Measurements from ENCODE around the gene ITGB2. TPM values are rescaled to one million over a fixed set of nuclear protein-coding genes. Genes with fewer than 3 reads are reported as not detected.

Gene ITGB2
- polyA plus RNA-seq, 4 donors: 4.5 to 17.1 (median 15.9) TPM

DNA sequence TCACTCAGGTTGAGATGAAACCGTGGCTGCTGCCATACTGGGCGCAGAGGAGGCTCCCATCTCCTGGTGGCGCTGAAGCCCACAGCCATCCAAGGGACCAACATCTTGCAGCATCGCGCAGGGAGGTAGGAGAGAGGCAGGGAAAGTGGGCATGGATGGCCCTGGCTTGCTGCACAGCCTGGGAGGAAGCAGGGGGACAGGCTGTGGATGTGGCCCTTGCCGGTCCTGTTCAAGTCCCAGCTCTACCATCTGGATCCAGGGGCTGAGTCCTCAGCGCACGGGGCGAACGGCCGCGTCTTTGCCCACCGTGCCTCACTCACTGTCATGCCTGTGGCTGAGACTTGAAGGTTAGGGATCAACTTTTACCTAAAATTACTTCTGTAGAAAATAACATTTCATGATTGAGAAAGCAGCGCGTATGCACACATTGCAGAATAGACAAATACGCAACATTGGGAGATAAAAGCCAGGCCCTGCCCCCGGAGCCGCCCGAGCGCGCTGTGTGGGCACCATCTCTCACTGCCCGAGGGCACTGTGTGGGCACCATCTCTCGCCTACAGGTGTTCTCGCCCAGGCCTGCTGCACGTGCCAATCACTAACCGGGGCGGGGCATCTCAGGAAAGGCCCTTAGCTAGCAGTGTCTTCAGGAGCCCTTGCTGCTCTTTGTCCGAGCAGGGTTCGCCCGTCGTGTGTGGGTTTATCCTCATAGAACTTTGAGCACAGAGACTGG lies 30.7 kb upstream of the ITGB2 start:
- DNase-seq (no peak), FAIRE-seq (no peak)
- whole genome bisulfite sequencing, 3 donors: 92 to 94% (median 94%) methylated on average over 31 of the region's 31 CpGs
- Histone ChIP-seq H3K27ac (ENCODE audit: low read depth in 1 of 3, low read length in 2 of 3) (no peak overlapping the region), H3K4me3 (ENCODE audit: low read depth in 1 of 3, low read length in 3 of 3) (no peak overlapping the region), H3K4me1 (ENCODE audit: control insufficient read depth in 3 of 3, insufficient read depth in 2 of 3, low read depth in 1 of 3, low read length in 2 of 3) (peaks cover 0 to 4% (median 0%) of the 10 kb centered on the region in 3 donors), H3K9me3 (ENCODE audit: control insufficient read depth in 2 of 2, insufficient read depth in 1 of 2, low read depth in 1 of 2, low read length in 1 of 2) (no peaks in the 10 kb centered on the region), H3K27me3 (ENCODE audit: control insufficient read depth in 3 of 3, insufficient read depth in 3 of 3, low read length in 3 of 3) (no peaks in the 10 kb centered on the region), H3K36me3 (ENCODE audit: control insufficient read depth in 3 of 3, insufficient read depth in 2 of 3, low read depth in 1 of 3, low read length in 3 of 3) (peaks cover 0 to 83% (median 0%) of the 10 kb centered on the region in 3 donors)

DNA sequence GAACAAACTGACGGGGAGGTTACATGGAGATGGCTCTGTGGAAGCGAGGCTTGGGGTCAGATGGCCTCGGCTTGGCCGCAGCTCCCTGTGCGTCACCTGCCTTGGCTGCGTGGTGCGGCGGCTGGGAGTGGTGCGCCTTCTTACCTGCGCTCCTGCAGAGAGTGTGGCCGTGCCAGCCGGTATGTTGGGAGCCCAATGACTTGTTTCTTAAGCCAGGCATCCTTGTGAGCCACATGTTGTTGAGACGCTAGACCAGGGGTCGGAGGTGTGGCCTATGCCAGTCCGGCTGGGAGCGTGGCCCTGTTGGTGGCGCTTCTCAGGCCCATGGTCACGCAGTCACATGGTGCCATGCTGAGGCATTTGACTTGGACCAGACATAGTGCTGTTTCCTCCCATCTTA lies 29.7 kb upstream of the ITGB2 start:
- Histone ChIP-seq H3K27me3 (ENCODE audit: control insufficient read depth in 3 of 3, insufficient read depth in 3 of 3, low read length in 3 of 3) (no peaks in the 10 kb centered on the region), H3K4me3 (ENCODE audit: low read depth in 1 of 3, low read length in 3 of 3) (no peak overlapping the region), H3K36me3 (ENCODE audit: control insufficient read depth in 3 of 3, insufficient read depth in 2 of 3, low read depth in 1 of 3, low read length in 3 of 3) (peaks cover 0 to 83% (median 0%) of the 10 kb centered on the region in 3 donors), H3K9me3 (ENCODE audit: control insufficient read depth in 2 of 2, insufficient read depth in 1 of 2, low read depth in 1 of 2, low read length in 1 of 2) (no peaks in the 10 kb centered on the region), H3K4me1 (ENCODE audit: control insufficient read depth in 3 of 3, insufficient read depth in 2 of 3, low read depth in 1 of 3, low read length in 2 of 3) (peaks cover 0 to 4% (median 0%) of the 10 kb centered on the region in 3 donors), H3K27ac (ENCODE audit: low read depth in 1 of 3, low read length in 2 of 3) (no peak overlapping the region)
- DNase-seq (no peak), FAIRE-seq (no peak)
- WGBS, 3 donors: 94 to 98% (median 95%) methylated on average over 18 of the region's 18 CpGs

DNA sequence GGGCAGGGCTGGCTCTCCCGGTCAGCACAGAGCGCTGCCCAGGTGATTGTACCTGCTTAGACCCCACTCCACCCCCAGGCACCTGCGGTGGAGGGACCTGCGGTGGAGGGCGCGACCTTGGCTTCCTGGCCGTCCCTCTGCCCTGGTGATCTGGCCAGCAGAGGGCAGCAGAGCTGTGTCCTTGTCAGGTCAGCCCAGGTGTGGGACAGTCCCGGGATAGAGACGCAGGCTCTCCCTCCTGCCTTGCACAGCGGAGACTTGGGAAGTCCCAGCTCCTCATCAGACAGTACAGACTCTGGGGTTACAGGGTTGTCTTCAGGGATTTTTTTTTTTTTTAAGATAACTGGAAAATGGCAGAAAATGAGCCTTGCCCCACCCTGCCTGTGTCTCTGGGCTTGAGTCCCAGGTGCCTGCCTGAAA lies 29.1 kb upstream of the ITGB2 start:
- peaks cover 0 to 85% (median 0%) of the 10 kb centered on the region in 3 donors for H3K36me3 ChIP-seq (ENCODE audit: control insufficient read depth in 3 of 3, insufficient read depth in 2 of 3, low read depth in 1 of 3, low read length in 3 of 3)
- no peaks in the 10 kb centered on the region for H3K27me3 ChIP-seq (ENCODE audit: control insufficient read depth in 3 of 3, insufficient read depth in 3 of 3, low read length in 3 of 3)
- no peak overlapping the region for H3K27ac ChIP-seq (ENCODE audit: low read depth in 1 of 3, low read length in 2 of 3)
- FAIRE-seq (no peak), DNase-seq (peak; percentile 76 to 81)
- WGBS, 3 donors: 6 to 10% (median 8%) methylated on average over 10 of the region's 10 CpGs
- H3K4me3 ChIP-seq (ENCODE audit: low read depth in 1 of 3, low read length in 3 of 3): no peak overlapping the region
- no peaks in the 10 kb centered on the region for H3K9me3 ChIP-seq (ENCODE audit: control insufficient read depth in 2 of 2, insufficient read depth in 1 of 2, low read depth in 1 of 2, low read length in 1 of 2)
- H3K4me1 ChIP-seq (ENCODE audit: control insufficient read depth in 3 of 3, insufficient read depth in 2 of 3, low read depth in 1 of 3, low read length in 2 of 3): peaks cover 0 to 4% (median 0%) of the 10 kb centered on the region in 3 donors

DNA sequence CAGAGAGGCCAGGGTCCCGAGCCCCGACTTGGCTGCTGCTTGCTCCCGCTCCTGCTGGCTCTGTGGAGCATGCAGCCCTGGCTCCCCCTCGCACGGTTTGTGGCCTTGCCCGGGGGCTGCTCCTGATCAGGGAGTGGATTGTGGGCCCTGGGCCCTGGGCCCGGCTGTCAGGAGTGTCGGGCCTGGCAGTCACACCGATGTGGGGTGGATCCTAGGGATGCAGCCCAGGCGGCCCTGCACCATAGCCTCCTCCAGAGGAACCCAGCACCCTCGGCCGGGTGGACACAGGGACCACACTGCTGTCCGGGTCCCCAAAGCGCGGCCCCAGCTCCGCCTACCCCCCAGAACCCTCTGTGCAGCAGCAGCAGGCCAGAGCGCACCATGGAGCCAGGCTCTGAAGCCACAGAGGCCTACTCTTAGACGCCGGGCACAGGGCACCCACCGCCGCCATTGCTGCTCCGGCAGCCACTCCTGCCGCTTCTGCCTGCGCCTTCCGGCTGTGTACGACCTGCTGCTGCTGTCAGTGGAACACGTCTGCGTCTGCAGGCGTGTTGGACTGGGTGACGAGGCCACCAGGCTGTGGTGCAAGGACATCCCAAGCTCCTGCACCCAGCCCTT lies 28.6 kb upstream of the ITGB2 start:
- no peaks in the 10 kb centered on the region for H3K9me3 ChIP-seq (ENCODE audit: control insufficient read depth in 2 of 2, insufficient read depth in 1 of 2, low read depth in 1 of 2, low read length in 1 of 2)
- no peak overlapping the region for H3K27ac ChIP-seq (ENCODE audit: low read depth in 1 of 3, low read length in 2 of 3)
- DNase-seq (no peak), FAIRE-seq (no peak)
- peaks cover 0 to 86% (median 0%) of the 10 kb centered on the region in 3 donors for H3K36me3 ChIP-seq (ENCODE audit: control insufficient read depth in 3 of 3, insufficient read depth in 2 of 3, low read depth in 1 of 3, low read length in 3 of 3)
- H3K4me1 ChIP-seq (ENCODE audit: control insufficient read depth in 3 of 3, insufficient read depth in 2 of 3, low read depth in 1 of 3, low read length in 2 of 3): peaks cover 0 to 4% (median 0%) of the 10 kb centered on the region in 3 donors
- no peaks in the 10 kb centered on the region for H3K27me3 ChIP-seq (ENCODE audit: control insufficient read depth in 3 of 3, insufficient read depth in 3 of 3, low read length in 3 of 3)
- 82 to 84% (median 82%) methylated on average over 30 of the region's 30 CpGs for WGBS, 3 donors
- no peak overlapping the region for H3K4me3 ChIP-seq (ENCODE audit: low read depth in 1 of 3, low read length in 3 of 3)

DNA sequence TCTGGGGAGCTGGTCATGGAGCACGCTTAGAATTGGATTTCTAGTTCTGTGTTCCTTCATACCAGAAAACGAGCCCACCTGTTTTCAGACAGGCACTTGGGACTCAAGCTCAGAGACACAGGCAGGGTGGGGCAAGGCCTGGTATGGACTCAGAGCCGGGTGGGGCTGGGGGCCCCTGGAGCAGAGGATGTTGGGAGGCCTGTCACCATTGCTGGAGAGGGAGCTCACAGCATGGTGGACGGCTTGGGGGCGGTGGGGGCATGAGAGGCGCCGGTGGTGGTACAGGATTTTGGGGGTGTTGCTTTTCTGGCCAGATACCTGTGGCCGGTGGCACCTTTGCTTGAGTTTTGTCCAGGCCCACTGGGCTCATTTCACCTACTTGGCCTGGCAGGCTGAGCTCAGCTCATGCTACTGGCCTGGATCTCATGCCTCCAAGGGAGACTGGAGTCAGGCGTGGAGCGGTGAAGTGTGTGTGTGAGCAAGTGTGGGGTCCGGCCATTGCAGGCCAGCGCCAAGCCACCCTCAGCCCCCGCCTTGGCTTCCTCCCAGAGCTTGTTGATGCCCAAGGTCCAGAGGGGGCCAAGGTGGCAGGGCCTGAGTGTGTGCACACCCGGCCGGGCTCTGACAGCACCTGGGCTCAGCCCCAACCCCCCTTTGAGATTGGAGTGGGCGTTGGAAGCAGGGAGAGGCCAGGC lies 27.9 kb upstream of the ITGB2 start:
- 84 to 89% (median 85%) methylated on average over 15 to 16 of the region's 16 CpGs for WGBS, 3 donors
- peaks cover 0 to 4% (median 0%) of the 10 kb centered on the region in 3 donors for H3K4me1 ChIP-seq (ENCODE audit: control insufficient read depth in 3 of 3, insufficient read depth in 2 of 3, low read depth in 1 of 3, low read length in 2 of 3)
- H3K4me3 ChIP-seq (ENCODE audit: low read depth in 1 of 3, low read length in 3 of 3): no peak overlapping the region

DNA sequence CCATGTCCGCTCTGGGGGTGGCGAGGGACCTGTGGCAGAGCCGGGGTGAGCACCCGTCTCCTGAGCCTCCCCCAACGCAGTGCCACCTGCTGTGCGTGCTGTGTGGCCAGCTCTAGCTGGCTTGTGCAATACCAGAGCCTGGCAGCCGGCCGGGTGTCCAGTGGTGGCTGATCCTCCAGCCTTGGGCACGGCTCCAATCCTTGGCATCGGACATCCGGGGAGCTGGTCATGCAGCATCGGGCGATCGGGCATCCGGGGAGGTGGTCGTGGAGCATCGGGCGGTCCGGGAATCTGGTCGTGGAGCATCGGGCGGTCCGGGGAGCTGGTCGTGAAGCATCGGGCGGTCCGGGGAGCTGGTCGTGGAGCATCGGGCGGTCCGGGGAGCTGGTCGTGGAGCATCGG lies 27.2 kb upstream of the ITGB2 start:
- FAIRE-seq: no peak

More for the DNA sequence above, 27.9 kb upstream of the ITGB2 start:
- no peak for FAIRE-seq
- Histone ChIP-seq H3K9me3 (ENCODE audit: control insufficient read depth in 2 of 2, insufficient read depth in 1 of 2, low read depth in 1 of 2, low read length in 1 of 2) (no peaks in the 10 kb centered on the region), H3K27me3 (ENCODE audit: control insufficient read depth in 3 of 3, insufficient read depth in 3 of 3, low read length in 3 of 3) (no peaks in the 10 kb centered on the region), H3K36me3 (ENCODE audit: control insufficient read depth in 3 of 3, insufficient read depth in 2 of 3, low read depth in 1 of 3, low read length in 3 of 3) (peaks cover 0 to 86% (median 0%) of the 10 kb centered on the region in 3 donors), H3K27ac (ENCODE audit: low read depth in 1 of 3, low read length in 2 of 3) (no peak overlapping the region)
- DNase-seq: no peak

DNA sequence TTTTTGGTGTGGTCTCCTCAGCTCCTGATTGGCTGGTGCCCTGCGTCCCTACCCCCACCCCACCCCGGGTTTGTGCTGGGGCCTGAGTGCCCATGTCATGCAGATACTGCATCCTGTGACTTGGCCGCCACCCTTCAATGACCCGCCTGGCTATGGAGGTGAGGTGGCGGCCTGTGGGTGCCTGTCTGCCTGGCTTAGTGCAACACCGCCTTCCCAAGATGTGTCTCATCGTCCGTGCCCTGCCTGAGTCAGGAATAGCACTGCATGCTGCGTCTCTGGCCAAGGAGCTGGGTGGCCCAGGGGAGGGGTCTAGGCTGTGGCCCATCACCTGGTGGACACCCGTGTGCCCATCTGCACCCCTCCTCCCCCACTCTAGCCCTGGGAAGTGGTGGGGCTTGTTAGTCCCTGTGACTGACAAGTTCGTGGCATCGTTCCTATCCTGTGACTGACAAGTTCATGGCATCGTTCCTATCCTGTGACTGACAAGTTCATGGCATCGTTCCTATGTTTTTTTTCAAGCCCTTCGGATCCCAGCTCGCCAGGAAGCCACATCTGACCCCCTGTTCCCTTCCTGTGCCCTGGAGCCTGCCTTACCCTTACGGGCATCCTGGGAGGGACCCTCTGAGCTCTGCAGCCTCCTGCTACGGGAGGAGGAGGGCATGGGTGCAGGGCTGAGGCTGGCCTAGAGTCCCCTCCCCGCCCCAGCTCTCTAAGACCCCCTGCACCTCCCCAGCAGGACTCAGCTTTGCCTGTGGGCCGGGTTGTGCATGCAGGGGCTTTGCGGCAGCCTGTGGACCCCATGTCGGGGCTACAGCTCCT lies 26.6 kb upstream of the ITGB2 start:
- 82 to 87% (median 84%) methylated on average over 22 of the region's 22 CpGs for WGBS, 3 donors

More for the DNA sequence above, 27.2 kb upstream of the ITGB2 start:
- no peak overlapping the region for H3K27ac ChIP-seq (ENCODE audit: low read depth in 1 of 3, low read length in 2 of 3)
- DNase-seq: no peak
- H3K27me3 ChIP-seq (ENCODE audit: control insufficient read depth in 3 of 3, insufficient read depth in 3 of 3, low read length in 3 of 3): no peaks in the 10 kb centered on the region
- 89 to 98% (median 94%) methylated on average over 30 to 33 of the region's 33 CpGs for WGBS, 3 donors
- no peak overlapping the region for H3K4me3 ChIP-seq (ENCODE audit: low read depth in 1 of 3, low read length in 3 of 3)
- peaks cover 0 to 85% (median 0%) of the 10 kb centered on the region in 3 donors for H3K36me3 ChIP-seq (ENCODE audit: control insufficient read depth in 3 of 3, insufficient read depth in 2 of 3, low read depth in 1 of 3, low read length in 3 of 3)
- no peaks in the 10 kb centered on the region for H3K9me3 ChIP-seq (ENCODE audit: control insufficient read depth in 2 of 2, insufficient read depth in 1 of 2, low read depth in 1 of 2, low read length in 1 of 2)
- H3K4me1 ChIP-seq (ENCODE audit: control insufficient read depth in 3 of 3, insufficient read depth in 2 of 3, low read depth in 1 of 3, low read length in 2 of 3): peaks cover 0 to 4% (median 0%) of the 10 kb centered on the region in 3 donors

More for the DNA sequence above, 26.6 kb upstream of the ITGB2 start:
- Histone ChIP-seq H3K4me1 (ENCODE audit: control insufficient read depth in 3 of 3, insufficient read depth in 2 of 3, low read depth in 1 of 3, low read length in 2 of 3) (peaks cover 0 to 4% (median 0%) of the 10 kb centered on the region in 3 donors), H3K36me3 (ENCODE audit: control insufficient read depth in 3 of 3, insufficient read depth in 2 of 3, low read depth in 1 of 3, low read length in 3 of 3) (peaks cover 0 to 79% (median 0%) of the 10 kb centered on the region in 3 donors), H3K27me3 (ENCODE audit: control insufficient read depth in 3 of 3, insufficient read depth in 3 of 3, low read length in 3 of 3) (no peaks in the 10 kb centered on the region), H3K9me3 (ENCODE audit: control insufficient read depth in 2 of 2, insufficient read depth in 1 of 2, low read depth in 1 of 2, low read length in 1 of 2) (no peaks in the 10 kb centered on the region), H3K27ac (ENCODE audit: low read depth in 1 of 3, low read length in 2 of 3) (no peak overlapping the region), H3K4me3 (ENCODE audit: low read depth in 1 of 3, low read length in 3 of 3) (no peak overlapping the region)
- DNase-seq (no peak), FAIRE-seq (no peak)

Measured in small intestine (tissue), 7 donors.